B cell (primary cell): Measurements from ENCODE around the gene CDK19. TPM values are rescaled to one million over a fixed set of nuclear protein-coding genes. Genes with fewer than 3 reads are reported as not detected.

ENCODE experiments used
- ATAC-seq: fragments of 200-7000 bp; cut with Tn5 transposase; one replicate; pipeline ENCODE4 v1.10.0; 2021; ENCODE audit warnings: low read depth, mild to moderate bottlenecking, moderate number of reproducible peaks, moderate library complexity
- CTCF ChIA-PET: fragments of 350-600 bp; sonication (Branson Sonifier 250); formaldehyde crosslinking; loops from one replicate; lab custom pipeline; 2021; ENCODE audit warnings: antibody characterized with exemption, inconsistent platforms; lab: Charles Lee
- POLR2A ChIA-PET: fragments of 350-600 bp; sonication (Branson Sonifier 250); formaldehyde crosslinking; loops from one replicate; lab custom pipeline; 2021; ENCODE audit warnings: antibody characterized with exemption; lab: Charles Lee
- DNase-seq: peaks from one replicate; pipeline ENCODE4 v3.0.0; 2013
- H2AFZ ChIP-seq: 2 replicates; pipeline ENCODE4 v1.6.1; 2012; ENCODE audit warnings: mild to moderate bottlenecking, low read depth, low read length; ENCODE audit not compliant: insufficient read depth, poor library complexity, severe bottlenecking
- H3K27ac ChIP-seq, 2 donors: 1 replicate in 1 of 2; 2 replicates in 1 of 2; pipeline ENCODE4 v1.5.1; 2012 to 2013; ENCODE audit warnings: low read length in 2 of 2, mild to moderate bottlenecking in 2 of 2, moderate library complexity in 1 of 2
- H3K27me3 ChIP-seq, 4 experiments: fragments of 200-600 bp in 1 of 4; sonication (generic) in 1 of 4; replicated peaks in 1 of 4; 1 replicate in 2 of 4; 2 replicates in 2 of 4; pipeline versions ENCODE4 v1.6.1 to v1.7.0; 2013 to 2016; ENCODE audit warnings: low read length in 3 of 4, mild to moderate bottlenecking in 2 of 4, mixed read lengths in 1 of 4, moderate library complexity in 1 of 4; ENCODE audit not compliant: insufficient read depth in 4 of 4, control insufficient read depth in 3 of 4; ENCODE audit errors: control extremely low read depth in 1 of 4
- H3K36me3 ChIP-seq, 2 experiments: replicated peaks in 1 of 2; 1 replicate in 1 of 2; 2 replicates in 1 of 2; pipeline versions ENCODE4 v1.6.1 to v1.7.1; 2013; ENCODE audit warnings: low read length in 1 of 2; ENCODE audit not compliant: insufficient read depth in 2 of 2, control insufficient read depth in 1 of 2; ENCODE audit errors: control extremely low read depth in 1 of 2, extremely low read depth in 1 of 2
- H3K4me1 ChIP-seq, 2 donors: fragments of 200-600 bp in 1 of 2; sonication (generic) in 1 of 2; 1 replicate in 1 of 2; 2 replicates in 1 of 2; pipeline versions ENCODE4 v1.5.1 to v1.6.1; 2013 to 2017; ENCODE audit warnings: low read length in 2 of 2; ENCODE audit not compliant: control insufficient read depth in 2 of 2, insufficient read depth in 2 of 2
- H3K4me2 ChIP-seq: replicated peaks from 2 replicates; pipeline ENCODE3; 2012; ENCODE audit warnings: mild to moderate bottlenecking, low read depth, low read length; ENCODE audit not compliant: poor library complexity, severe bottlenecking
- H3K4me3 ChIP-seq, 5 experiments: fragments of 200-600 bp in 1 of 5; sonication (generic) in 1 of 5; 1 replicate in 3 of 5; 2 replicates in 2 of 5; pipeline versions ENCODE4 v1.5.1 to v1.7.0; 2011 to 2016; ENCODE audit warnings: low read length in 4 of 5, mild to moderate bottlenecking in 4 of 5, low read depth in 2 of 5, control low read depth in 1 of 5, moderate library complexity in 1 of 5; ENCODE audit not compliant: insufficient read depth in 1 of 5; ENCODE audit errors: control extremely low read depth in 1 of 5, extremely low read depth in 1 of 5
- H3K79me2 ChIP-seq: fragments of 200-600 bp; sonication (generic); one replicate; pipeline ENCODE4 v1.6.0; 2016; ENCODE audit warnings: low read length; ENCODE audit not compliant: control insufficient read depth, insufficient read depth
- H3K9ac ChIP-seq: fragments of 200-600 bp; sonication (generic); 2 replicates; pipeline ENCODE4 v1.6.1; 2017; ENCODE audit warnings: mild to moderate bottlenecking, low read length, moderate library complexity
- H3K9me3 ChIP-seq, 3 donors: one replicate each; pipeline versions ENCODE4 v1.6.1 to v1.7.1; 2013; ENCODE audit warnings: low read length in 2 of 3; ENCODE audit not compliant: control insufficient read depth in 2 of 3, insufficient read depth in 1 of 3; ENCODE audit errors: control extremely low read depth in 1 of 3
- H4K20me1 ChIP-seq: 2 replicates; pipeline ENCODE4 v1.6.0; 2012; ENCODE audit warnings: mild to moderate bottlenecking, low read length; ENCODE audit not compliant: insufficient read depth, control insufficient read depth, poor library complexity, severe bottlenecking
- H3K27ac Mint-ChIP-seq: one replicate; pipeline ENCODE4 v1.8.0; 2021; ENCODE audit warnings: mixed read lengths
- H3K27me3 Mint-ChIP-seq: one replicate; pipeline ENCODE4 v1.8.0; 2021; ENCODE audit warnings: mixed read lengths
- H3K4me1 Mint-ChIP-seq: one replicate; pipeline ENCODE4 v1.8.0; 2021; ENCODE audit warnings: mixed read lengths
- H3K4me3 Mint-ChIP-seq: one replicate; pipeline ENCODE4 v1.8.0; 2021; ENCODE audit warnings: mixed read lengths
- H3K9me3 Mint-ChIP-seq: one replicate; pipeline ENCODE4 v1.8.0; 2022; ENCODE audit warnings: mixed read lengths; ENCODE audit not compliant: insufficient read depth
- EZH2 ChIP-seq: IDR thresholded peaks from 2 replicates; pipeline ENCODE4 v1.6.1; 2012; ENCODE audit warnings: borderline replicate concordance, low read depth, mild to moderate bottlenecking, moderate library complexity, low read length; ENCODE audit not compliant: insufficient read depth, poor library complexity, severe bottlenecking
- WGBS: methylation state at CpG from one replicate; pipeline ENCODE4 v1.1.5; 2013; ENCODE audit warnings: missing lambda C conversion rate; ENCODE audit not compliant: insufficient coverage; 5-methylcytosine and 5-hydroxymethylcytosine counted together
- intact Hi-C: fragments of 100-400 bp; cut with micrococcal nuclease; formaldehyde crosslinking; loops from one replicate; pipeline ENCODE4 v1.10.0; 2022
- polyA plus RNA-seq: library from polyadenylated mRNA; depleted of rRNA; stranded (reverse); fragments of >200 nt; gene quantifications from 2 replicates; pipeline ENCODE4 v1.2.3, GENCODE V29; 2012
- total RNA-seq, 2 donors: library from RNA; stranded (reverse); fragments of 120-200 nt in 1 of 2; gene quantifications; 1 replicate in 1 of 2; 2 replicates in 1 of 2; pipeline versions ENCODE4 v1.2.3 to v1.2.4, GENCODE V29; 2013 to 2022
- TF ChIP-seq, protein P1 (sequence below): fragments of 200-600 bp; IDR thresholded peaks from one replicate; pipeline ENCODE4 v1.8.0; 2022; ENCODE audit warnings: antibody characterized with exemption, mild to moderate bottlenecking

The CDK19 gene
- total and polyA plus RNA-seq, 2 donors (not counting 1 experiment from before 2014, with no cell fraction given): 8.7 to 44.8 TPM

DNA sequence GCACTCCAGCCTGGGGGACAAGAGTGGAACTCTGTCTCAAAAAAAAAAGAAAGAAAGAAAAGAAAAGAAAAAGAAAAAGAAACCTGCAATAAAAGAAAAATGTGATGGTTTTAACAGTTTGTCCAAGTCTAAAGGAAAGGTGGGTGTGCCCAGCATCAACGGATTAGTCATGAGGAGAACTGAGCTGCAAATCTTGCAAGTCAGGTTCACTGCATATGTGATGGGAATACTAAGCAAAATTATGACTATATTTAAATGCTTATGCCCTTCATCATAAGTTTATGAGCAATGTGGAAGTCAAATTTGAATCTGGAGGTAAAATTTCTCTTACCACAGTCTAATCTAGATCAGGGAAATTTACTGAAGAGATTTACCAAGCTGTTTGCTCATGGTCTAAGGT is 13.1 kb upstream of the CDK19 start:
- POLR2A ChIA-PET: no interaction called here
- no peak overlapping the region for H3K9ac ChIP-seq
- Mint-ChIP-seq H3K27ac (no peak overlapping the region), H3K27me3 (no peaks in the 10 kb centered on the region), H3K4me3 (no peak overlapping the region), H3K9me3 (no peaks in the 10 kb centered on the region), H3K4me1 (peaks cover 10% of the 10 kb centered on the region)
- H2AFZ ChIP-seq: no peak overlapping the region
- H3K4me1 ChIP-seq: peaks cover 4% of the 10 kb centered on the region in 2 donors
- 83% methylated on average over 1 of the region's 1 CpG for WGBS
- no peak overlapping the region for H3K4me3 ChIP-seq
- no peaks in the 10 kb centered on the region for H3K27me3 ChIP-seq
- DNase-seq: no peak
- H3K9me3 ChIP-seq: no peaks in the 10 kb centered on the region
- no peaks in the 10 kb centered on the region for H3K79me2 ChIP-seq
- no peak overlapping the region for H3K27ac ChIP-seq
- no peak for TF ChIP-seq EZH2
- TF ChIP-seq, protein P1, sequence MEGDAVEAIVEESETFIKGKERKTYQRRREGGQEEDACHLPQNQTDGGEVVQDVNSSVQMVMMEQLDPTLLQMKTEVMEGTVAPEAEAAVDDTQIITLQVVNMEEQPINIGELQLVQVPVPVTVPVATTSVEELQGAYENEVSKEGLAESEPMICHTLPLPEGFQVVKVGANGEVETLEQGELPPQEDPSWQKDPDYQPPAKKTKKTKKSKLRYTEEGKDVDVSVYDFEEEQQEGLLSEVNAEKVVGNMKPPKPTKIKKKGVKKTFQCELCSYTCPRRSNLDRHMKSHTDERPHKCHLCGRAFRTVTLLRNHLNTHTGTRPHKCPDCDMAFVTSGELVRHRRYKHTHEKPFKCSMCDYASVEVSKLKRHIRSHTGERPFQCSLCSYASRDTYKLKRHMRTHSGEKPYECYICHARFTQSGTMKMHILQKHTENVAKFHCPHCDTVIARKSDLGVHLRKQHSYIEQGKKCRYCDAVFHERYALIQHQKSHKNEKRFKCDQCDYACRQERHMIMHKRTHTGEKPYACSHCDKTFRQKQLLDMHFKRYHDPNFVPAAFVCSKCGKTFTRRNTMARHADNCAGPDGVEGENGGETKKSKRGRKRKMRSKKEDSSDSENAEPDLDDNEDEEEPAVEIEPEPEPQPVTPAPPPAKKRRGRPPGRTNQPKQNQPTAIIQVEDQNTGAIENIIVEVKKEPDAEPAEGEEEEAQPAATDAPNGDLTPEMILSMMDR: no peak
- intact Hi-C loops: no loop called here
- H4K20me1 ChIP-seq: no peaks in the 10 kb centered on the region
- CTCF ChIA-PET: interaction anchor here (0.6 to 1.2 kb wide), 2 partner anchors 38 to 997 kb away, joined by 3 read pairs; no protein-coding TSS in a partner anchor
- H3K36me3 ChIP-seq: no peaks in the 10 kb centered on the region
- no peak overlapping the region for H3K4me2 ChIP-seq
- ATAC-seq: no peak

DNA sequence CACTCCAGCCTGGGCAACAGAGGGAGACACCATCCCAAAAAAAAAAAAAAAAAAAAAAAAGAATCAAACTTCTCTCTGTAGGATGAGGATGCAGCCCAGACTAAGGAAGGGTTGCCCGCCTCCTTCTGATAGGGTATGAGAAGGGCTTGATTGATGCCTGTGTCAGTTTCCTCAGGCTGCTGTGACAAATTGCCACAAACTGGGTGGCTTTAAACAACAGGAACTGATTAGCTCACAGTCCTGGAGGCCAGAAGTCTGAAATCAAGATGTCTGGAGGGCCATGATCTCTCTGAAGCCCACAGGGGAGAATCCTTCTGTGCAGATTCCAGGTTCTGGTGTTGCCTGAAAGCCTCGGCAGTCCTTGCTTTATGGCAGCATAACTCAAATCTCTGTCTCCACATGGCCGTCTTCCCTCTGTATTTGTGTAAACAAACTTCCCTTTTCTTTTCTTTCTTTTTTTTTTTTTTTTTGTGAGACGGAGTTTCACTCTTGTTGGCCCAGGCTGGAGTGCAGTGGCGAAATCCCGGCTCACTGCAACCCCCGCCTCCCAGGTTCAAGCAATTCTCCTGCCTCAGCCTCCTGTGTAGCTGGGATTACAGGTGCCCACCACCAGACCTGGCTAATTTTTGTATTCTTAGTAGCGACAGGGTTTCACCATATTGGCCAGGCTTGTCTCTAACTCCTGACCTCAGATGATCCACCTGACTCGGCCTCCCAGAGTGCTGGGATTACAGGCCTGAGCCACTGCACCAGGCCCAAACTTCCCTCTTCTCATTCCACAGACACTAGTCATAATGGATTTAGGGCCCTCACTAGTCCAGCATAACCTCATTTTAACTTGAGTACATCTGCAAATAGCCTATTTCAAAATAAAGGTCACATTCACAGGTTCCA is 11.2 kb upstream of the CDK19 start:
- Histone ChIP-seq H3K4me2 (peak overlapping the region; percentile 58), H3K27me3 (no peaks in the 10 kb centered on the region), H3K4me3 (peak overlapping the region in 1 of 5 experiments; percentile 30), H4K20me1 (no peaks in the 10 kb centered on the region), H3K27ac (no peak overlapping the region), H3K79me2 (no peaks in the 10 kb centered on the region), H3K4me1 (peaks cover 4% of the 10 kb centered on the region in 2 donors), H3K9ac (no peak overlapping the region), H2AFZ (peak overlapping the region; percentile 75), H3K9me3 (no peaks in the 10 kb centered on the region), H3K36me3 (no peaks in the 10 kb centered on the region)
- ChIA-PET CTCF (interaction anchor here (1.6 kb wide), 1 partner anchor 52 kb away, joined by 5 read pairs; no protein-coding TSS in a partner anchor), POLR2A (interaction anchor here (0.7 to 1.6 kb wide), 3 partner anchors 44 to 162 kb away, joined by 4 to 14 read pairs (median 5); partner anchors contain the start of gene AMD1)
- peak overlapping the region; percentile 20 for H3K27ac Mint-ChIP-seq
- intact Hi-C loops: no loop called here
- no peaks in the 10 kb centered on the region for H3K9me3 Mint-ChIP-seq
- 77% methylated on average over 6 of the region's 9 CpGs for WGBS
- DNase-seq (peak; percentile 35), ATAC-seq (no peak)
- no peak for TF ChIP-seq EZH2
- TF ChIP-seq, protein P1: no peak
- no peaks in the 10 kb centered on the region for H3K27me3 Mint-ChIP-seq
- peak overlapping the region; percentile 26 for H3K4me3 Mint-ChIP-seq
- H3K4me1 Mint-ChIP-seq: peaks cover 10% of the 10 kb centered on the region
